Left colon (tissue), 2 donors: Measurements from ENCODE around the gene CERS6. TPM values are rescaled to one million over a fixed set of nuclear protein-coding genes. Genes with fewer than 3 reads are reported as not detected.
"Not testable (repeated sequence)": the region's sequence is repeated elsewhere in the genome, so short reads cannot be mapped to it uniquely, and the experiment has no call there.

ENCODE experiments used
- ATAC-seq: fragments of 200-7000 bp; cut with Tn5 transposase; one replicate; pipeline ENCODE4 v1.9.1; 2020; ENCODE audit warnings: mild to moderate bottlenecking, moderate library complexity
- DNase-seq, 2 donors: peaks; one replicate each; pipeline ENCODE4 v3.0.0-alpha.2; 2020
- intact Hi-C, 2 donors: fragments of 100-400 bp; cut with DNase I in 1 of 2; cut with micrococcal nuclease in 1 of 2; formaldehyde crosslinking; loops; one replicate each; pipeline versions ENCODE4 v1.11.2 to v1.14.0; 2022; cut with DNase I, micrococcal nuclease
- total RNA-seq, 2 donors: library from RNA; stranded (reverse); fragmentation: NEBNext Ultra II Directional; extraction: Animal tissue kit (Norgen Biotek cat#: 25700); gene quantifications; one replicate each; pipeline ENCODE4 v1.2.1, GENCODE V29; 2021
- donor health status: DM: no; HTN: no; CAD: no.
- donor health status: DM: yes; HTN: yes; CAD: no.

Gene CERS6
- total RNA-seq, 2 donors from 2014 or later, result 64.4 to 67.2 TPM

- peak; percentile 89 for ATAC-seq
- intact Hi-C loops, result no loop called here
- peak; percentile 69 to 88 for DNase-seq
Observed at GRCh38 chr2:168639441-168639898, 183.4 kb downstream of the CERS6 start.

- DNase-seq (no peak), ATAC-seq (peak; percentile 73)
- intact Hi-C loops, result no loop called here
Observed at GRCh38 chr2:168640039-168640438, 184.0 kb downstream of the CERS6 start.

GRCh38 chr2:168641636-168642035 lies 185.6 kb downstream of the CERS6 start:
- no peak for ATAC-seq
- intact Hi-C loops, result no loop called here
- DNase-seq, result no peak

- ATAC-seq (no peak), DNase-seq (no peak)
- intact Hi-C loops, result no loop called here
Observed at GRCh38 chr2:168642873-168643272, 186.8 kb downstream of the CERS6 start.

GRCh38 chr2:168643979-168644378 lies 187.9 kb downstream of the CERS6 start:
- ATAC-seq, result no peak
- intact Hi-C loops, result no loop called here
- no peak for DNase-seq

- DNase-seq (no peak), ATAC-seq (no peak)
- intact Hi-C loops, result no loop called here
Observed at GRCh38 chr2:168645696-168646338, 189.7 kb downstream of the CERS6 start.

GRCh38 chr2:168649105-168649504 lies 193.0 kb downstream of the CERS6 start:
- intact Hi-C loops, result no loop called here
- DNase-seq (no peak), ATAC-seq (no peak)

- DNase-seq, result no peak
- intact Hi-C loops, result no loop called here
- no peak for ATAC-seq
Observed at GRCh38 chr2:168649562-168649961, 193.5 kb downstream of the CERS6 start.

- intact Hi-C loops, result no loop called here
- ATAC-seq (no peak), DNase-seq (no peak)
Observed at GRCh38 chr2:168650139-168650538, 194.1 kb downstream of the CERS6 start.

GRCh38 chr2:168650781-168651180 lies 194.7 kb downstream of the CERS6 start:
- no peak for ATAC-seq
- intact Hi-C loops, result no loop called here
- DNase-seq, result no peak

- DNase-seq (no peak), ATAC-seq (no peak)
- intact Hi-C loops, result no loop called here
Observed at GRCh38 chr2:168652997-168653921, 197.2 kb downstream of the CERS6 start.

- DNase-seq (no peak), ATAC-seq (peak; percentile 98)
- intact Hi-C loops, result no loop called here
Observed at GRCh38 chr2:168654705-168655104, 198.6 kb downstream of the CERS6 start.

GRCh38 chr2:168655207-168655606 lies 199.1 kb downstream of the CERS6 start:
- intact Hi-C loops, result no loop called here
- ATAC-seq (peak; percentile 59), DNase-seq (no peak)

GRCh38 chr2:168657378-168657777 lies 201.3 kb downstream of the CERS6 start:
- DNase-seq, intact Hi-C loops, ATAC-seq: not testable (repeated sequence)

- DNase-seq (no peak), ATAC-seq (no peak)
- intact Hi-C loops, result no loop called here
Observed at GRCh38 chr2:168658706-168659105, 202.6 kb downstream of the CERS6 start.

GRCh38 chr2:168660870-168661862 lies 205.1 kb downstream of the CERS6 start:
- no peak for ATAC-seq
- no peak for DNase-seq
- intact Hi-C loops, result no loop called here

- no peak for DNase-seq
- no peak for ATAC-seq
- intact Hi-C loops, result no loop called here
Observed at GRCh38 chr2:168661863-168662256, 205.8 kb downstream of the CERS6 start.

GRCh38 chr2:168662651-168663208 lies 206.7 kb downstream of the CERS6 start:
- intact Hi-C loops, result no loop called here
- DNase-seq (no peak), ATAC-seq (no peak)

GRCh38 chr2:168663993-168664392 lies 207.9 kb downstream of the CERS6 start:
- ATAC-seq, result no peak
- intact Hi-C loops, result no loop called here

More at GRCh38 chr2:168663993-168664392, 207.9 kb downstream of the CERS6 start:
- no peak for DNase-seq
